Gastroesophageal sphincter (tissue), 4 donors: ENCODE data around the gene TOM1L2. TPM values are rescaled to one million over a fixed set of nuclear protein-coding genes. Genes with fewer than 3 reads are reported as not detected.

Source experiments
- ATAC-seq: fragments of 150-250 bp; one replicate; pipeline ENCODE4 v1.9.1; 2016; ENCODE audit warnings: mild to moderate bottlenecking, moderate library complexity
- H3K27ac ChIP-seq, 4 donors: fragments of 200-600 bp; sonication (generic) in 3 of 4; 1 replicate in 3 of 4; 2 replicates in 1 of 4; pipeline ENCODE4 v1.5.1; 2016 to 2019
- H3K27me3 ChIP-seq: fragments of 200-600 bp; sonication (generic); one replicate; pipeline ENCODE4 v1.5.1; 2019
- H3K36me3 ChIP-seq, 2 donors: fragments of 200-600 bp; sonication (generic); one replicate each; pipeline ENCODE4 v1.5.1; 2019; ENCODE audit warnings: control low read depth in 1 of 2
- H3K4me1 ChIP-seq, 3 donors: fragments of 200-600 bp; sonication (generic); 1 replicate in 2 of 3; 2 replicates in 1 of 3; pipeline ENCODE4 v1.5.1; 2016 to 2019; ENCODE audit warnings: control low read depth in 2 of 3
- H3K4me3 ChIP-seq, 2 donors: fragments of 200-600 bp; sonication (generic); one replicate each; pipeline ENCODE4 v1.5.1; 2019; ENCODE audit warnings: mild to moderate bottlenecking in 1 of 2, moderate library complexity in 1 of 2
- H3K9me3 ChIP-seq, 3 donors: fragments of 200-600 bp; sonication (generic); one replicate each; pipeline ENCODE4 v1.5.1; 2017 to 2019; ENCODE audit warnings: control low read depth in 2 of 3
- EP300 ChIP-seq: sonication (generic); formaldehyde crosslinking; IDR thresholded peaks from one replicate; pipeline ENCODE4 v1.6.1; 2017; ENCODE audit warnings: antibody characterized with exemption, mild to moderate bottlenecking
- POLR2A ChIP-seq, 2 donors: fragments of 450-650 bp; IDR thresholded peaks; one replicate each; pipeline ENCODE4 v1.6.1; 2017; ENCODE audit warnings: antibody characterized with exemption in 2 of 2, mild to moderate bottlenecking in 2 of 2, moderate library complexity in 1 of 2
- POLR2AphosphoS5 ChIP-seq: sonication (generic); formaldehyde crosslinking; IDR thresholded peaks from one replicate; pipeline ENCODE4 v1.6.1; 2017; ENCODE audit warnings: antibody characterized with exemption
- WGBS, 2 donors: methylation state at CpG; one replicate each; pipeline ENCODE4 v1.1.5; 2018; ENCODE audit warnings: low coverage in 1 of 2; 5-methylcytosine and 5-hydroxymethylcytosine counted together
- total RNA-seq, 4 donors: library from RNA; depleted of rRNA; stranded (reverse); fragments of >200 nt; gene quantifications; one replicate each; pipeline ENCODE4 v1.1.0, GENCODE V29; 2016
- TF ChIP-seq, protein P1 (sequence below), 4 experiments: fragments of 200-600 bp in 2 of 4; fragments of 450-650 bp in 2 of 4; sonication (generic) in 1 of 4; IDR thresholded peaks; one replicate each; pipeline ENCODE4 v1.5.1; 2017 to 2019; ENCODE audit warnings: antibody characterized with exemption in 4 of 4, mild to moderate bottlenecking in 2 of 4, moderate library complexity in 2 of 4

The TOM1L2 gene
- total RNA-seq, 4 donors from 2014 or later: 49.6 to 88.9 (median 74.8) TPM

DNA sequence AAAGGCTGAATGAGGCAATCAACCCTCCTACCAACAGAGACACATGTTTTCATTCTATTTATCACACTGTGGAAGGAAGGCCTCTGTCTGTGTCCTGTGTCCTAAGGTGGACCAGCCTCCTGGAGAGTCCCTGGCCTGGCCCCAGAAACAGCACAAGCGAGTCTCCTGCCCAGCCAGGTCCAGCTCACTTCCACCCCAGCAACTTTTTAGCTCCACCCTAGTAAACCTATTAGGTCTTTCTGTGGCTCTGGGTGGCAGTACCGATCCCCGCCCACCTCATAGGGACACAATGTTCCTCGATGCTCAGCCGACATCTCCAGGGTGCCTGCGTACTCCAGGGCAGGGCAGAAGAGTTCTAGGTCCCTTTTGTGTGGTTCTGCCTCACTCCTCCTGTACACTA is 11.2 kb upstream of the TOM1L2 start:
- WGBS, 2 donors: 71 to 82% methylated on average over 6 of the region's 6 CpGs
- no peaks in the 10 kb centered on the region for H3K4me1 ChIP-seq
- no peaks in the 10 kb centered on the region for H3K9me3 ChIP-seq
- TF ChIP-seq POLR2A (IDR thresholded peaks at IDR 0.05) (no peak), POLR2AphosphoS5 (no peak), EP300 (no peak)
- TF ChIP-seq, protein P1, sequence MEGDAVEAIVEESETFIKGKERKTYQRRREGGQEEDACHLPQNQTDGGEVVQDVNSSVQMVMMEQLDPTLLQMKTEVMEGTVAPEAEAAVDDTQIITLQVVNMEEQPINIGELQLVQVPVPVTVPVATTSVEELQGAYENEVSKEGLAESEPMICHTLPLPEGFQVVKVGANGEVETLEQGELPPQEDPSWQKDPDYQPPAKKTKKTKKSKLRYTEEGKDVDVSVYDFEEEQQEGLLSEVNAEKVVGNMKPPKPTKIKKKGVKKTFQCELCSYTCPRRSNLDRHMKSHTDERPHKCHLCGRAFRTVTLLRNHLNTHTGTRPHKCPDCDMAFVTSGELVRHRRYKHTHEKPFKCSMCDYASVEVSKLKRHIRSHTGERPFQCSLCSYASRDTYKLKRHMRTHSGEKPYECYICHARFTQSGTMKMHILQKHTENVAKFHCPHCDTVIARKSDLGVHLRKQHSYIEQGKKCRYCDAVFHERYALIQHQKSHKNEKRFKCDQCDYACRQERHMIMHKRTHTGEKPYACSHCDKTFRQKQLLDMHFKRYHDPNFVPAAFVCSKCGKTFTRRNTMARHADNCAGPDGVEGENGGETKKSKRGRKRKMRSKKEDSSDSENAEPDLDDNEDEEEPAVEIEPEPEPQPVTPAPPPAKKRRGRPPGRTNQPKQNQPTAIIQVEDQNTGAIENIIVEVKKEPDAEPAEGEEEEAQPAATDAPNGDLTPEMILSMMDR (IDR thresholded peaks at IDR 0.05): no peak
- H3K4me3 ChIP-seq: no peak overlapping the region
- H3K27ac ChIP-seq: no peak overlapping the region
- ATAC-seq: no peak
- H3K27me3 ChIP-seq: no peaks in the 10 kb centered on the region
- H3K36me3 ChIP-seq: peaks cover 0 to 14% of the 10 kb centered on the region in 2 donors

DNA sequence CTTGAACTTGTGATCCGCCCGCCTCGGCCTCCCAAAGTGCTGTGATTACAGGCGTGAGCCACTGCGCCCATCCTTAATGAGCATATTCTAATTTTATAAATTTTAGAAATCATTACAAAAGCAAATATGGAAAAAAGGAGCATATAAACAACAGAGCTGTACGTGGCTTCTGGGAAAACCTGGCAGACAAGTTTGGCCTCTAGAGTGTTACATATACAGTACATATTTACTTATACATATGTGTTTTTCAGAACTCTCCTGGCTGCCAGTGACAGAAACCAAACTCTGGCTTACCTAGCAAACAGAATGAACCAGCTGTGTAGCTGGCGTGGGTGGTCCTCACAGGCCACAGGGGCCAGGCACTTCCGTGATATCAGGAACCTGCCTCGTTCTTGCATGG is 10.6 kb upstream of the TOM1L2 start:
- Histone ChIP-seq H3K9me3 (no peaks in the 10 kb centered on the region), H3K27ac (no peak overlapping the region), H3K4me1 (no peaks in the 10 kb centered on the region), H3K36me3 (peaks cover 0 to 8% of the 10 kb centered on the region in 2 donors), H3K4me3 (no peak overlapping the region), H3K27me3 (no peaks in the 10 kb centered on the region)
- no peak for TF ChIP-seq POLR2AphosphoS5
- TF ChIP-seq POLR2A (IDR thresholded peaks at IDR 0.05): no peak
- TF ChIP-seq, protein P1 (IDR thresholded peaks at IDR 0.05): no peak
- no peak for TF ChIP-seq EP300
- no peak for ATAC-seq
- WGBS, 2 donors: 88 to 91% methylated on average over 8 to 9 of the region's 9 CpGs

DNA sequence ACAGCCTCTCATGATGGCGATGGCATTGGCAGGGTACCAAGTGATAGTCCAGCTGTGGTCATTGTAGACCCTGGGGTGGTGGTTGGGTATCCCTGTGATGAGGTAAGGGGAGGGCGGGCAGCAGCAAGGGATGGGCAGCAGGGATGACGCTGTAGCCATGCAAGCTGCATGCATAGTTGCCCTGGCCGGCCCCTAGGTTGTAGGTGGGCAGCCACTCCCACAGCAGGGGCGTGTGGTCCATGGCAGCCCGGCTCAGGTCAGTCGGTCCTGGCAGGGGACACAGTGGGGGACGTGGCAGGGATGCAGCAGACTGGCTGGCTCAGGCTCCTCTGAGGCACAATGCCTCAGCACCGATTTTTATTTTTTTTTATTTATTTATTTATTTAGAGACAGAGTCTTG is 9.1 kb upstream of the TOM1L2 start:
- H3K4me3 ChIP-seq: no peak overlapping the region
- no peaks in the 10 kb centered on the region for H3K9me3 ChIP-seq
- H3K4me1 ChIP-seq: no peaks in the 10 kb centered on the region
- H3K27ac ChIP-seq: no peak overlapping the region
- H3K27me3 ChIP-seq: no peaks in the 10 kb centered on the region
- ATAC-seq: no peak
- H3K36me3 ChIP-seq: peaks cover 0 to 7% of the 10 kb centered on the region in 2 donors
- 62 to 86% methylated on average over 2 to 6 of the region's 9 CpGs for WGBS, 2 donors
- TF ChIP-seq POLR2A (IDR thresholded peaks at IDR 0.05): no peak
- no peak for TF ChIP-seq POLR2AphosphoS5

DNA sequence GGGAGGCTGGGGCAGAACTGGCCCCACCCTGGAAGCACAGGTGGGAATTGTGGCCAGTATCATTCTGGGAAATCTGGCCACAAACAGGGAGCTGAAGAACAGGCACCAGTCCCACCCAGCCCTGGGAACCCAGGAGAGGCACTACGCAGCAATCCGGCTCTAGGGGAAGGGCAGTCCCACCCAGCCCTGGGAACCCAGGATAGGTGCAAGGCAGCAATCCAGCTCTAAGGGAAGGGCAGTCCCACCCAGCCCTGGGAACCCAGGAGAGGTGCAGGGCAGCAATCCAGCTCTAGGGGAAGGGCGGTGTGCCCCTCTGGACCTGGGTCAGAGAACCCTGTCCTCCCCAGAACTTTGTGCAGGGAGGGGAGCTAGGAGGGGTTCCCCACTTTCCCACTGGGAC is 7.6 kb upstream of the TOM1L2 start:
- ATAC-seq: no peak
- Histone ChIP-seq H3K4me3 (no peak overlapping the region), H3K4me1 (no peaks in the 10 kb centered on the region), H3K36me3 (peaks cover 0 to 1% of the 10 kb centered on the region in 2 donors), H3K27me3 (no peaks in the 10 kb centered on the region), H3K9me3 (no peaks in the 10 kb centered on the region), H3K27ac (no peak overlapping the region)
- no peak for TF ChIP-seq EP300
- TF ChIP-seq POLR2A (IDR thresholded peaks at IDR 0.05): no peak
- no peak for TF ChIP-seq POLR2AphosphoS5
- TF ChIP-seq, protein P1 (IDR thresholded peaks at IDR 0.05): no peak
- whole genome bisulfite sequencing, 2 donors: 100% methylated on average over 1 of the region's 3 CpGs; no CpG with 5 or more reads in 1 of the 2 donors

DNA sequence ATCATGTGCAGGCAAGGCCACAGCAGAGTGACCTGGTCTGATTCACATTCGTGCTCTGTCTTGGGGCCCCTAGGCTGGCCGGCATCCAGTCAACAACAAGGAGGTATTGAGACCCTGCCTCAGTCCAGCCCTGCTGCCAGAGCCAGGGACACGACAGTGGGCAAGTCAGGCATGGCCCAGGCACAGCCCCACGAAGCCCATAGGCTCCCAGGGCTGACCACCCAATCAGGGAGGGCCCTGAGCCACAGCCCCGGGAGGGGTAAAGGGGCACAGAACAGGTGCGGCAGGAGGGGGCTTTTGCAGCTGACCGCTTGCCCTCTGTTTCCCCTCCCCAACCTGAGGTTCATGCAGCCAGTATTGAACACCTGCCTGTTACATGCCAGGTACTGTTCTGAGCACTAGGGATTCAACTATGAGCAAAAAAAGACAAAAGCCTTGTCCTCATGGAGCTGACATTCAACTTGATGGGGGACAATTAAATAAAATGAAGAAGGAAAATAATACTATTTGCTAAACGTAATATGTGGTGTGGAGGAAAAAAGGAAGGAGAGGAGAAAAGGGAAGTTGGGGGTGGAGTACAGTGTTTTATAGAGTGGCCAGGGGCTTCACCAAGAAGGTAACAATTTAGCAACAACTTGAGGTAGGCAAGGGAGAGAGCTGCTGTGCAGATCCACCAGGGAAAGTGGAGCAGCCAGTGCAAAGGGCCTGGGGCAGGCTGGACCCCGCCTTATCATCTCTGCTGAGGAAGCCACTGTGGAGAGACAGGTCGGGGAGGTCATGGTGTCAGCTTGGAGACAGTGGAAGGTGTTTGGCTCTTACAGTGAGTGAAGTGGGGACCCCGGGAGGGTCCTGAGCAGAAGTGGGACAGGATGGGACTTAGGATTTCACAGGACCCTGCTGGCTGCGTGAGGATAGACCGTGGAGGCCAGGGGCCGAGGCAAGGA is 6.6 kb upstream of the TOM1L2 start:
- TF ChIP-seq POLR2A (IDR thresholded peaks at IDR 0.05) (no peak), EP300 (no peak), POLR2AphosphoS5 (no peak)
- TF ChIP-seq, protein P1 (IDR thresholded peaks at IDR 0.05): no peak
- no peaks in the 10 kb centered on the region for H3K27me3 ChIP-seq
- no peak for ATAC-seq
- H3K36me3 ChIP-seq: no peaks in the 10 kb centered on the region
- no peak overlapping the region for H3K27ac ChIP-seq
- H3K9me3 ChIP-seq: no peaks in the 10 kb centered on the region
- H3K4me1 ChIP-seq: no peaks in the 10 kb centered on the region
- H3K4me3 ChIP-seq: no peak overlapping the region
- WGBS, 2 donors: 92% methylated on average over 2 to 8 of the region's 14 CpGs
